Heart left ventricle (tissue), 16 donors: ENCODE measurements around the gene CPA5. TPM values are rescaled to one million over a fixed set of nuclear protein-coding genes. Genes with fewer than 3 reads are reported as not detected.

Experiments
- ATAC-seq, 4 donors: fragments of 200-7000 bp; cut with Tn5 transposase; one replicate each; pipeline ENCODE4 v1.9.1; 2020 to 2022; ENCODE audit warnings: moderate library complexity in 4 of 4, mild to moderate bottlenecking in 3 of 4, moderate number of reproducible peaks in 1 of 4
- DNase-seq, 5 donors: peaks; one replicate each; pipeline ENCODE4 v3.0.0-alpha.2; 2020
- H3K27ac ChIP-seq, 12 donors: fragments of 200-600 bp; sonication (generic) in 4 of 12; one replicate each; pipeline versions ENCODE4 v1.5.0 to v1.8.0; 2016 to 2022; ENCODE audit warnings: mild to moderate bottlenecking in 2 of 12
- H3K27me3 ChIP-seq, 9 donors: fragments of 200-600 bp; sonication (generic) in 2 of 9; one replicate each; pipeline versions ENCODE4 v1.5.1 to v1.8.0; 2016 to 2022; ENCODE audit warnings: mild to moderate bottlenecking in 3 of 9
- H3K36me3 ChIP-seq, 9 donors: fragments of 200-600 bp; sonication (generic) in 2 of 9; one replicate each; pipeline versions ENCODE4 v1.5.0 to v1.8.0; 2018 to 2022; ENCODE audit warnings: mild to moderate bottlenecking in 2 of 9
- H3K4me1 ChIP-seq, 12 donors: fragments of 200-600 bp; sonication (generic) in 4 of 12; one replicate each; pipeline versions ENCODE4 v1.5.0 to v1.8.0; 2016 to 2022; ENCODE audit warnings: mild to moderate bottlenecking in 3 of 12
- H3K4me3 ChIP-seq, 12 donors: fragments of 200-600 bp; sonication (generic) in 4 of 12; one replicate each; pipeline versions ENCODE4 v1.5.0 to v1.8.0; 2017 to 2022; ENCODE audit warnings: mild to moderate bottlenecking in 9 of 12, moderate library complexity in 4 of 12
- H3K9me3 ChIP-seq, 12 donors: fragments of 200-600 bp; sonication (generic) in 4 of 12; one replicate each; pipeline versions ENCODE4 v1.5.0 to v1.8.0; 2016 to 2022; ENCODE audit warnings: mild to moderate bottlenecking in 1 of 12
- POLR2A ChIP-seq, 2 donors: fragments of 450-650 bp; IDR thresholded peaks; one replicate each; pipeline ENCODE4 v1.6.1; 2017; ENCODE audit warnings: antibody characterized with exemption in 2 of 2, mild to moderate bottlenecking in 2 of 2, moderate library complexity in 2 of 2
- WGBS, 4 donors: extraction: QIAGEN DNeasy Blood & Tissue Kit in 2 of 4; methylation state at CpG; one replicate each; pipeline versions ENCODE4 v1.1.5 to v1.1.7; 2013 to 2018; 5-methylcytosine and 5-hydroxymethylcytosine counted together
- intact Hi-C, 10 donors: fragments of 100-400 bp; cut with DNase I; formaldehyde crosslinking; loops; one replicate each; pipeline versions ENCODE4 v1.11.1 to v1.14.2; 2022
- polyA plus RNA-seq, 2 donors: library from polyadenylated mRNA; stranded (reverse); fragments of 200-250 nt; gene quantifications; one replicate each; pipeline ENCODE4 v1.2.3, GENCODE V29; 2013
- total RNA-seq, 9 donors: library from RNA; depleted of rRNA in 2 of 9; stranded (reverse); fragments of >200 nt in 2 of 9; fragmentation: NEBNext Ultra II Directional in 3 of 9; extraction: Animal tissue kit (Norgen Biotek cat#: 25700) in 3 of 9; gene quantifications; one replicate each; pipeline versions ENCODE4 v1.1.0 to v1.2.4, GENCODE V29; 2016 to 2023
- TF ChIP-seq, protein P1 (sequence below), 12 donors: fragments of 200-600 bp; sonication (generic) in 4 of 12; IDR thresholded peaks; one replicate each; pipeline versions ENCODE4 v1.5.0 to v1.8.0; 2018 to 2022; ENCODE audit warnings: antibody characterized with exemption in 12 of 12, mild to moderate bottlenecking in 5 of 12
- donor health status: ischemic (EF 13 %, LVEDD 7.1; RV severe dilation, severe dysfunction).
- donor health status: healthy with polysubstance abuse.
- donor health status: DM: no; HTN: yes; CAD: no.
- donor health status: DM: no; HTN: no; CAD: no.
- donor health status: ischemic (EF 25% LVEDD 6.9; RV normal size, moderate dysfunction).
- donor health status: ischemic (EF 25% LVEDD 5.7; RV mildly dilated, moderate dysfunction).
- donor health status: healthy.
- donor health status: DM: yes; HTN: yes; CAD: no.
- donor health status: ischemic (EF 35%, LVEDD 5.7; RV mildly dilated, moderate dysfunction).
- donor health status: nonischemic (EF 11% LVEDD 7.7; RV severe dilation, severe dysfunction).
- donor health status: DM: yes; HTN: yes; CAD: no.
- donor health status: PGD.
- donor health status: ischemic (EF 29% LVEDD 5.4; RV normal size, mild dysfunction).
- donor health status: nonischemic (EF 23%, LVEDD 6.1; RV moderate dilation, normal function).

The CPA5 gene
- total and polyA plus RNA-seq, 11 donors: not detected

DNA sequence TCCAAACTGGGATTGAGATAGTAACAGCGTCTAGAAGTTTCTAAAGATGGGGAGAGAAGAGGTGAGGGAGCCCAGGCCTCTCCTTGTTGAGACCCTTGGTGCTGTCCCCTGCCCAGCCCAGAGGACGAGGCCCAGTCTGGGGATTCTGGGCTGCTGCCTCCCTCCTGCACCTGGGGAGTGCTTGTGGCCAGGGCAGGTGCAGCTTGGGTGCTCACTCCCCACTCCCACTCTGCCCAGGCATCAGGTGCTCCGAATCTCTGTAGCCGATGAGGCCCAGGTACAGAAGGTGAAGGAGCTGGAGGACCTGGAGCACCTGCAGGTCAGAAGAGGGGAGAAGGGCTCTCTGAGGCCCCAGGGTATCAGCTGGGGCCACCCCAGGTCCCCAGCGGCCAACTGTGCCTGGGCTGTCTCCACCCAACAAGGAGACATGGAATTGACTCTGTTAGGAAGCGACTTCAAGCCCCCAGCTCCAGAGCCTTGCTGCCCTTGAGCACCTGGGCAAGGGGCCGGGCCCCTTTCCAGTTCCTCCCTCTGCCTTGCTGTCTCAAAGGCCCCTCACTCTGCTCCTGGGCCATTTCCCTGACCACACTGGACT lies 36.3 kb downstream of the CPA5 start:
- Histone ChIP-seq H3K36me3 (no peaks in the 10 kb centered on the region), H3K9me3 (peaks cover 0 to 7% (median 0%) of the 10 kb centered on the region in 12 donors), H3K4me3 (no peak overlapping the region), H3K27ac (no peak overlapping the region), H3K4me1 (peaks cover 0 to 11% (median 0%) of the 10 kb centered on the region in 12 donors), H3K27me3 (no peaks in the 10 kb centered on the region)
- intact Hi-C loops: loop anchor here in 1 of 10 donors (10.0 kb wide), 1 partner anchor 56 kb away; no protein-coding TSS in a partner anchor
- 81 to 94% (median 89%) methylated on average over 7 of the region's 7 CpGs for WGBS, 4 donors
- ATAC-seq: no peak
- no peak for DNase-seq
- TF ChIP-seq, protein P1, sequence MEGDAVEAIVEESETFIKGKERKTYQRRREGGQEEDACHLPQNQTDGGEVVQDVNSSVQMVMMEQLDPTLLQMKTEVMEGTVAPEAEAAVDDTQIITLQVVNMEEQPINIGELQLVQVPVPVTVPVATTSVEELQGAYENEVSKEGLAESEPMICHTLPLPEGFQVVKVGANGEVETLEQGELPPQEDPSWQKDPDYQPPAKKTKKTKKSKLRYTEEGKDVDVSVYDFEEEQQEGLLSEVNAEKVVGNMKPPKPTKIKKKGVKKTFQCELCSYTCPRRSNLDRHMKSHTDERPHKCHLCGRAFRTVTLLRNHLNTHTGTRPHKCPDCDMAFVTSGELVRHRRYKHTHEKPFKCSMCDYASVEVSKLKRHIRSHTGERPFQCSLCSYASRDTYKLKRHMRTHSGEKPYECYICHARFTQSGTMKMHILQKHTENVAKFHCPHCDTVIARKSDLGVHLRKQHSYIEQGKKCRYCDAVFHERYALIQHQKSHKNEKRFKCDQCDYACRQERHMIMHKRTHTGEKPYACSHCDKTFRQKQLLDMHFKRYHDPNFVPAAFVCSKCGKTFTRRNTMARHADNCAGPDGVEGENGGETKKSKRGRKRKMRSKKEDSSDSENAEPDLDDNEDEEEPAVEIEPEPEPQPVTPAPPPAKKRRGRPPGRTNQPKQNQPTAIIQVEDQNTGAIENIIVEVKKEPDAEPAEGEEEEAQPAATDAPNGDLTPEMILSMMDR (IDR thresholded peaks at IDR 0.05): no peak
- no peak for TF ChIP-seq POLR2A (IDR thresholded peaks at IDR 0.05)

DNA sequence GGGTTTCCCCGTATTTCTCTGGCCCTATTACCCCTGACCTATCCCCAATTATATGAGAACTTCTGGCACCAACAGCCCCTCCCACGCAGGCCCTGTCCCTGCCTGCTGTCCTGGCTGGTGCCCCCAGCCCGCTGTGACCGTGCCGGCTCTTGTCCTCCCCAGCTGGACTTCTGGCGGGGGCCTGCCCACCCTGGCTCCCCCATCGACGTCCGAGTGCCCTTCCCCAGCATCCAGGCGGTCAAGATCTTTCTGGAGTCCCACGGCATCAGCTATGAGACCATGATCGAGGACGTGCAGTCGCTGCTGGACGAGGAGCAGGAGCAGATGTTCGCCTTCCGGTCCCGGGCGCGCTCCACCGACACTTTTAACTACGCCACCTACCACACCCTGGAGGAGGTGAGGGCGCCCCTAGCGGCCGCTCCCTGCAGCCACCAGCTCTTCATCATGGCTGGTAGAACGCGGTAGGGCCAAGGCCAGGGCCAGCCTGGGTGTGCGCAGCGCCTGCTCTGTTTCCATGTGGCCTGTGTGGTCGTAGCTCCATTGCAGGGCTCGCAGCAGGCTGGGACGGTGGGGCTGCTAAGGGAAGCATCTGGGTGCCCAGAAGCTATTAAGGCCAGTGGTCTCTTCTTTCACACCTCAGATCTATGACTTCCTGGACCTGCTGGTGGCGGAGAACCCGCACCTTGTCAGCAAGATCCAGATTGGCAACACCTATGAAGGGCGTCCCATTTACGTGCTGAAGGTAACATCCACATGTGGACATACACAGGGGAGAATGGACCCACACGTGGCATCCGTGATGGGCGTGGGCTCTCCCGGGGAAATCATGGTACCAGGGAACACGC lies 37.1 kb downstream of the CPA5 start:
- Histone ChIP-seq H3K4me3 (no peak overlapping the region), H3K4me1 (peaks cover 0 to 11% (median 0%) of the 10 kb centered on the region in 12 donors), H3K9me3 (peaks cover 0 to 5% (median 0%) of the 10 kb centered on the region in 12 donors), H3K27me3 (no peaks in the 10 kb centered on the region), H3K36me3 (no peaks in the 10 kb centered on the region), H3K27ac (no peak overlapping the region)
- intact Hi-C loops: loop anchor here in 1 of 10 donors (10.0 kb wide), 1 partner anchor 57 kb away; no protein-coding TSS in a partner anchor
- TF ChIP-seq, protein P1 (IDR thresholded peaks at IDR 0.05): peak in 5 of 12 donors; percentile 14 to 26 (median 17)
- TF ChIP-seq POLR2A (IDR thresholded peaks at IDR 0.05): no peak
- 89 to 92% (median 90%) methylated on average over 40 to 41 of the region's 41 CpGs for WGBS, 4 donors
- DNase-seq (peak in 1 of 5 donors; percentile 55), ATAC-seq (peak in 1 of 4 donors; percentile 41)

DNA sequence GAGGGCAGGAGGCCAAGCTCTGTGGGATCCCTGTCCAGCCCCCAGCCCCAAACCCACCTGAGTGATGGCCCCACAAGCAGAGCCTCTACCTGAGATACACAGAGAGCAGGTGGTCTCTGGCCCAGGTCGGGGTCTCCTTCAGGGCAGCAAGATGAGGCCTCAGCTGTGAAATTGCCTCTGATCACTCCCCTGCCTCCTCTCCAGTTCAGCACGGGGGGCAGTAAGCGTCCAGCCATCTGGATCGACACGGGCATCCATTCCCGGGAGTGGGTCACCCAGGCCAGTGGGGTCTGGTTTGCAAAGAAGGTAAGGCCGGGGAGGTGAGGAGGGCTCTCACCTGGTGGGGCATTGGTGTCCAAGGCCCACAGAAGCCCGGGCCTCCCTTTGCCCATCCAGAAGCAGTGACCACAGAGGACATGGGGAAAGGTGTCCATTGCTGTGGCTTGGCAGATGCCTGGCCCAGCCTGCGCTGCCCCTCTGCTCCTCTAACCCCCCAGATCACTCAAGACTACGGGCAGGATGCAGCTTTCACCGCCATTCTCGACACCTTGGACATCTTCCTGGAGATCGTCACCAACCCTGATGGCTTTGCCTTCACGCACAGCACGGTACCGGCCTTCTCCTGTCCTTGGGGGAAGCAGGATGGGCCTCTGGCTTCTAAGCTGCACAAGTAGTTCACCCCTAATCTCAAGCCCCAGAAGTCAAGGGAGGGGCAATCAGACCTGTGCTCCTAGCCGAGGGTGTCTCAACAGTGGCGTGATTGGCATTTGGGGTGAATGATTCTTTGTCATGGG lies 38.8 kb downstream of the CPA5 start:
- Histone ChIP-seq H3K36me3 (no peaks in the 10 kb centered on the region), H3K27ac (no peak overlapping the region), H3K4me1 (peaks cover 0 to 11% (median 0%) of the 10 kb centered on the region in 12 donors), H3K9me3 (no peaks in the 10 kb centered on the region), H3K4me3 (no peak overlapping the region), H3K27me3 (no peaks in the 10 kb centered on the region)
- TF ChIP-seq, protein P1 (IDR thresholded peaks at IDR 0.05): no peak
- no peak for TF ChIP-seq POLR2A (IDR thresholded peaks at IDR 0.05)
- ATAC-seq: no peak
- intact Hi-C loops: loop anchor here in 1 of 10 donors (10.0 kb wide), 1 partner anchor 59 kb away; no protein-coding TSS in a partner anchor
- no peak for DNase-seq
- WGBS, 4 donors: 87 to 94% (median 92%) methylated on average over 13 to 18 of the region's 18 CpGs
